A549 (cell line): Measurements from ENCODE around the gene HBS1L. TPM values are rescaled to one million over a fixed set of nuclear protein-coding genes. Genes with fewer than 3 reads are reported as not detected.

ENCODE experiments used
- ATAC-seq, 2 experiments: fragments of 200-7000 bp in 1 of 2; fragments of >200 bp in 1 of 2; cut with Nextera tagmentation in 1 of 2; cut with Tn5 transposase in 1 of 2; 3 replicates each; pipeline versions ENCODE4 v1.8.0 to v1.9.1; 2018 to 2020; ENCODE audit warnings: mild to moderate bottlenecking in 1 of 2, moderate library complexity in 1 of 2
- CTCF ChIA-PET: fragments of 300-600 bp; sonication (Branson Sonifier 250); formaldehyde crosslinking; extraction: SDS; loops from one replicate; lab custom pipeline; 2021; ENCODE audit warnings: antibody characterized with exemption, inconsistent platforms; lab: Yijun Ruan, JAX
- POLR2A ChIA-PET: fragments of 350-600 bp; formaldehyde crosslinking; extraction: SDS; loops from one replicate; lab custom pipeline; 2021; ENCODE audit warnings: antibody characterized with exemption, inconsistent platforms; lab: Yijun Ruan, JAX
- DNase-seq, 2 experiments: peaks; one replicate each; pipeline versions ENCODE4 v3.0.0 to v3.0.0-alpha.2; 2011 to 2016; ENCODE audit warnings: low read depth in 1 of 2, low spot score in 1 of 2
- FAIRE-seq: peaks from 2 replicates; lab custom pipeline; 2011; peaks lifted over from hg19 to GRCh38; lab: Jason Lieb, UNC
- H3K27ac ChIP-seq, 2 experiments: fragments of >200 bp; sonication (Bioruptor Twin); formaldehyde crosslinking; 3 replicates each; pipeline ENCODE4 v1.5.1; 2016 to 2017
- H3K4me1 ChIP-seq: fragments of >200 bp; sonication (Bioruptor Twin); formaldehyde crosslinking; 3 replicates; pipeline ENCODE4 v1.6.1; 2016
- H3K4me2 ChIP-seq: fragments of >200 bp; sonication (Bioruptor Twin); formaldehyde crosslinking; 3 replicates; pipeline ENCODE4 v1.6.1; 2016
- H3K4me3 ChIP-seq: fragments of >200 bp; sonication (Bioruptor Twin); formaldehyde crosslinking; 3 replicates; pipeline ENCODE4 v1.5.1; 2016
- H3K9me3 ChIP-seq: fragments of >200 bp; sonication (Bioruptor Twin); formaldehyde crosslinking; 3 replicates; pipeline ENCODE4 v1.6.1; 2016
- BHLHE40 ChIP-seq: IDR thresholded peaks from 2 replicates; pipeline ENCODE4 v1.6.1; 2012; ENCODE audit warnings: low read depth, low read length, inconsistent platforms
- CEBPB ChIP-seq, 2 experiments: fragments of >200 bp in 1 of 2; sonication (Bioruptor Twin) in 1 of 2; formaldehyde crosslinking in 1 of 2; IDR thresholded peaks; 2 replicates each; pipeline ENCODE4 v1.6.1; 2012 to 2016
- CTCF ChIP-seq: fragments of >200 bp; sonication (Bioruptor Twin); formaldehyde crosslinking; IDR thresholded peaks from 3 replicates; pipeline ENCODE4 v1.5.1; 2016
- E2F6 ChIP-seq: IDR thresholded peaks from 2 replicates; pipeline ENCODE4 v1.6.1; 2012; ENCODE audit warnings: low read depth, borderline replicate concordance
- EHMT2 ChIP-seq: fragments of 200-600 bp; sonication (generic); IDR thresholded peaks from 2 replicates; pipeline ENCODE4 v1.6.1; 2016; ENCODE audit warnings: antibody characterized with exemption, low read depth, mild to moderate bottlenecking, moderate library complexity
- FOSB ChIP-seq: fragments of 250-450 bp; sonication (Bioruptor Pico); IDR thresholded peaks from 2 replicates; pipeline ENCODE4 v1.5.0; 2020; ENCODE audit warnings: mild to moderate bottlenecking, moderate library complexity
- FOSL2 ChIP-seq, 2 experiments: fragments of 450-650 bp in 1 of 2; fragments of >200 bp in 1 of 2; sonication (Bioruptor Twin) in 1 of 2; formaldehyde crosslinking; IDR thresholded peaks; 2 replicates each; pipeline versions ENCODE4 v1.5.0 to v1.6.1; 2016 to 2020; ENCODE audit warnings: mild to moderate bottlenecking in 1 of 2, moderate library complexity in 1 of 2
- JUN ChIP-seq, 2 experiments: fragments of >200 bp; sonication (Bioruptor Twin); formaldehyde crosslinking; IDR thresholded peaks; 2 replicates in 1 of 2; 3 replicates in 1 of 2; pipeline ENCODE4 v1.6.1; 2016 to 2017
- MAZ ChIP-seq: fragments of 150-350 bp; IDR thresholded peaks from 2 replicates; pipeline ENCODE4 v1.6.1; 2014; ENCODE audit warnings: antibody characterized with exemption, low read depth, low read length, borderline replicate concordance
- NFE2L2 ChIP-seq: fragments of 150-350 bp; conservative IDR thresholded peaks from 2 replicates; pipeline ENCODE4 v1.6.1; 2014; ENCODE audit warnings: low read length
- NPAS2 ChIP-seq: fragments of 250-450 bp; sonication (Bioruptor Pico); IDR thresholded peaks from 2 replicates; pipeline ENCODE4 v1.8.0; 2022; ENCODE audit warnings: mild to moderate bottlenecking, moderate library complexity, borderline replicate concordance
- NR3C1 ChIP-seq: fragments of >200 bp; sonication (Bioruptor Twin); formaldehyde crosslinking; IDR thresholded peaks from 3 replicates; pipeline ENCODE4 v1.6.1; 2017
- POLR2AphosphoS2 ChIP-seq: conservative IDR thresholded peaks from 2 replicates; pipeline ENCODE4 v1.6.1; 2012; ENCODE audit warnings: low read length, improper control_type of control experiment, inconsistent platforms
- RCOR1 ChIP-seq: fragments of 150-350 bp; IDR thresholded peaks from 2 replicates; pipeline ENCODE4 v1.6.1; 2014; ENCODE audit warnings: antibody characterized with exemption, low read length, low read depth
- RNF2 ChIP-seq: fragments of 200-600 bp; sonication (generic); IDR thresholded peaks from 2 replicates; pipeline ENCODE4 v1.6.1; 2016; ENCODE audit warnings: low read depth, mild to moderate bottlenecking, antibody characterized with exemption, moderate library complexity, borderline replicate concordance
- SMC3 ChIP-seq: fragments of >200 bp; sonication (Bioruptor Twin); formaldehyde crosslinking; IDR thresholded peaks from 3 replicates; pipeline ENCODE4 v1.6.1; 2018; ENCODE audit warnings: inconsistent platforms
- TFCP2L1 ChIP-seq: fragments of 250-450 bp; sonication (Bioruptor Pico); IDR thresholded peaks from 2 replicates; pipeline ENCODE4 v1.5.0; 2021; ENCODE audit warnings: mild to moderate bottlenecking
- USF2 ChIP-seq: fragments of 450-650 bp; IDR thresholded peaks from 2 replicates; pipeline ENCODE4 v1.6.1; 2014; ENCODE audit warnings: antibody characterized with exemption
- ZNF302 ChIP-seq: fragments of 250-450 bp; sonication (Bioruptor Pico); IDR thresholded peaks from 2 replicates; pipeline ENCODE4 v1.9.0; 2021; ENCODE audit warnings: inconsistent platforms, mild to moderate bottlenecking, moderate library complexity
- WGBS: methylation state at CpG from one replicate; pipeline ENCODE4 v1.1.6; 2017; ENCODE audit errors: missing lambda C conversion rate; 5-methylcytosine and 5-hydroxymethylcytosine counted together
- polyA plus RNA-seq, 4 experiments: library from polyadenylated mRNA; depleted of rRNA in 3 of 4; stranded (reverse); fragments of >200 nt; fragmentation: RNase III in 1 of 4; extraction: RNeasy Plus Mini Kit Qiagen cat#74134 plus additional on column Dnase treatment in 1 of 4; gene quantifications; 2 replicates in 3 of 4; 3 replicates in 1 of 4; pipeline ENCODE4 v1.2.3, GENCODE V29; 2011 to 2017

HBS1L gene
- polyA plus RNA-seq, 2 of the 4 experiments (the other 2 are of a cell fraction) = 41.5 to 61.7 TPM

- ChIA-PET POLR2A (no interaction called here), CTCF (interaction anchor here (1.1 to 3.9 kb wide), 2 partner anchors 36 to 788 kb away, joined by 3 to 18 read pairs; no protein-coding TSS in a partner anchor)
- Histone ChIP-seq H3K4me1 (no peaks in the 10 kb centered on the region), H3K4me2 (no peak overlapping the region), H3K4me3 (no peak overlapping the region), H3K27ac (no peak overlapping the region), H3K9me3 (peaks cover 5% of the 10 kb centered on the region; the same call in 1 of the 3 replicates)
- DNase-seq (no peak), ATAC-seq (no peak), FAIRE-seq (no peak)
- TF ChIP-seq POLR2AphosphoS2 (no peak), EHMT2 (no peak), ZNF302 (no peak), FOSB (CRISPR knock-in tag) (no peak), RNF2 (no peak), CEBPB (IDR thresholded peaks at IDR 0.05) (no peak), BHLHE40 (no peak)
Measured at GRCh38 chr6:134945045-134945444, 109.6 kb downstream of the HBS1L start.

GRCh38 chr6:134943522-134944111, 111.0 kb downstream of the HBS1L start:
- FAIRE-seq (no peak), ATAC-seq (no peak), DNase-seq (no peak)
- H3K27ac ChIP-seq = no peak overlapping the region
- peaks cover 5% of the 10 kb centered on the region; the same call in 1 of the 3 replicates for H3K9me3 ChIP-seq
- no peaks in the 10 kb centered on the region for H3K4me1 ChIP-seq
- POLR2A ChIA-PET = no interaction called here
- WGBS = 90% methylated on average over 6 of the region's 9 CpGs
- CTCF ChIA-PET = interaction anchor here (1.4 to 3.9 kb wide), 3 partner anchors 61 to 787 kb away, joined by 4 to 18 read pairs (median 5); no protein-coding TSS in a partner anchor
- H3K4me3 ChIP-seq = no peak overlapping the region
- TF ChIP-seq EHMT2 = no peak
- no peak for TF ChIP-seq SMC3
- no peak overlapping the region for H3K4me2 ChIP-seq

- no peak overlapping the region for H3K4me2 ChIP-seq
- H3K9me3 ChIP-seq = no peaks in the 10 kb centered on the region
- CTCF ChIA-PET = interaction anchor here (0.7 to 4.2 kb wide), 9 partner anchors 56 to 1015 kb away, joined by 3 to 32 read pairs (median 4); no protein-coding TSS in a partner anchor
- H3K4me1 ChIP-seq = peaks cover 36% of the 10 kb centered on the region
- TF ChIP-seq JUN (IDR thresholded peaks at IDR 0.05) (no peak), CEBPB (IDR thresholded peaks at IDR 0.05) (no peak), MAZ (no peak), E2F6 (no peak), NPAS2 (no peak), USF2 (no peak), NFE2L2 (no peak), TFCP2L1 (CRISPR knock-in tag) (no peak), RCOR1 (no peak)
- TF ChIP-seq, all 56 proteins: peak for 0
- 68% methylated on average over 5 of the region's 5 CpGs for WGBS
- FAIRE-seq (no peak), DNase-seq (no peak), ATAC-seq (no peak)
- Histone ChIP-seq H3K27ac (peak overlapping the region in 1 of 2 experiments; percentile 49; a peak in 1 of 6 replicates), H3K4me3 (no peak overlapping the region)
- POLR2A ChIA-PET = no interaction called here
Measured at GRCh38 chr6:134938896-134939295, 115.7 kb downstream of the HBS1L start.

GRCh38 chr6:134937426-134937825, 117.2 kb downstream of the HBS1L start:
- no peak; a peak in 1 of 6 replicates for ATAC-seq
- H3K4me1 ChIP-seq = peaks cover 43% of the 10 kb centered on the region
- H3K9me3 ChIP-seq = no peaks in the 10 kb centered on the region
- FAIRE-seq = no peak
- TF ChIP-seq NR3C1 (no peak), RNF2 (no peak), CTCF (no peak), FOSL2 (IDR thresholded peaks at IDR 0.05) (no peak), FOSL2 (CRISPR knock-in tag; IDR thresholded peaks at IDR 0.05) (no peak), BHLHE40 (no peak), MAZ (no peak)
- POLR2A ChIA-PET = no interaction called here
- H3K4me3 ChIP-seq = no peak overlapping the region
- no peak for DNase-seq
- H3K4me2 ChIP-seq = peak overlapping the region; percentile 54
- 75% methylated on average over 5 of the region's 5 CpGs for WGBS
- H3K27ac ChIP-seq = peak overlapping the region in 1 of 2 experiments; percentile 74; a peak in 3 of 6 replicates
- CTCF ChIA-PET = interaction anchor here (2.5 kb wide), 1 partner anchor 781 kb away, joined by 10 read pairs; no protein-coding TSS in a partner anchor
